HepG2 (cell line): ENCODE measurements around the gene SEC16A. TPM values are rescaled to one million over a fixed set of nuclear protein-coding genes. Genes with fewer than 3 reads are reported as not detected.

Experiments
- AHDC1 ChIP-seq: sonication (generic); formaldehyde crosslinking; IDR thresholded peaks from 2 replicates; pipeline ENCODE4 v1.5.1; 2020; ENCODE audit warnings: mild to moderate bottlenecking, missing genetic modification reagents, borderline replicate concordance
- ARID4A ChIP-seq: sonication (generic); formaldehyde crosslinking; IDR thresholded peaks from 2 replicates; pipeline ENCODE4 v1.5.0; 2020; ENCODE audit warnings: mild to moderate bottlenecking, missing genetic modification reagents, borderline replicate concordance
- FUBP1 ChIP-seq: sonication (generic); formaldehyde crosslinking; IDR thresholded peaks from 2 replicates; pipeline ENCODE4 v1.5.1; 2020; ENCODE audit warnings: missing genetic modification reagents, mild to moderate bottlenecking, borderline replicate concordance
- IKZF1 ChIP-seq: fragments of 450-650 bp; IDR thresholded peaks from 2 replicates; pipeline ENCODE4 v1.7.1; 2016
- NR2F2 ChIP-seq: IDR thresholded peaks from 2 replicates; pipeline ENCODE4 v1.6.1; 2012; ENCODE audit warnings: low read depth, inconsistent platforms, borderline replicate concordance
- PHF5A ChIP-seq: IDR thresholded peaks from one replicate; pipeline ENCODE4 v1.6.1; 2018; ENCODE audit warnings: low read depth, missing genetic modification reagents; ENCODE audit not compliant: unreplicated experiment
- SIN3B ChIP-seq: fragments of 150-350 bp; IDR thresholded peaks from 2 replicates; pipeline ENCODE4 v1.6.1; 2014; ENCODE audit warnings: low read length
- TFDP1 ChIP-seq: IDR thresholded peaks from 2 replicates; pipeline ENCODE4 v1.6.1; 2016; ENCODE audit warnings: missing compliant biosample characterization, missing genetic modification reagents, borderline replicate concordance
- ZBTB42 ChIP-seq: sonication (generic); formaldehyde crosslinking; IDR thresholded peaks from 2 replicates; pipeline ENCODE4 v1.5.0; 2020; ENCODE audit warnings: mild to moderate bottlenecking, missing genetic modification reagents
- ZBTB43 ChIP-seq: sonication (generic); formaldehyde crosslinking; conservative IDR thresholded peaks from 2 replicates; pipeline ENCODE4 v1.4.0; 2020; ENCODE audit warnings: missing genetic modification reagents
- ZNF432 ChIP-seq: sonication (generic); formaldehyde crosslinking; IDR thresholded peaks from 2 replicates; pipeline ENCODE4 v1.5.0; 2020; ENCODE audit warnings: missing genetic modification reagents, mild to moderate bottlenecking, borderline replicate concordance
- polyA plus RNA-seq, 8 experiments: library from polyadenylated mRNA; depleted of rRNA in 3 of 8; stranded (reverse) in 7 of 8; unstranded in 1 of 8; fragments of >200 nt; fragmentation: Illumina TruSeq in 4 of 8; extraction: Trizol in 4 of 8; gene quantifications; 2 replicates each; pipeline versions ENCODE4 v1.2.1 to v1.2.3, GENCODE V29; 2011 to 2016; ENCODE audit warnings: low read depth in 4 of 8, missing spikeins in 1 of 8, mixed read lengths in 1 of 8; ENCODE audit not compliant: insufficient read depth in 1 of 8
- total RNA-seq, 5 experiments: library from RNA; depleted of rRNA; stranded (reverse); fragments of >200 nt; fragmentation: Illumina TruSeq; extraction: Trizol; gene quantifications; 2 replicates each; pipeline ENCODE4 v1.2.3, GENCODE V29; 2016; ENCODE audit warnings: low read depth in 1 of 5

Gene SEC16A
- total and polyA plus RNA-seq, 2 of the 13 experiments (the other 11 are each of a cell fraction or from before 2014, with no cell fraction given), result 15.9 to 18.9 TPM

DNA sequence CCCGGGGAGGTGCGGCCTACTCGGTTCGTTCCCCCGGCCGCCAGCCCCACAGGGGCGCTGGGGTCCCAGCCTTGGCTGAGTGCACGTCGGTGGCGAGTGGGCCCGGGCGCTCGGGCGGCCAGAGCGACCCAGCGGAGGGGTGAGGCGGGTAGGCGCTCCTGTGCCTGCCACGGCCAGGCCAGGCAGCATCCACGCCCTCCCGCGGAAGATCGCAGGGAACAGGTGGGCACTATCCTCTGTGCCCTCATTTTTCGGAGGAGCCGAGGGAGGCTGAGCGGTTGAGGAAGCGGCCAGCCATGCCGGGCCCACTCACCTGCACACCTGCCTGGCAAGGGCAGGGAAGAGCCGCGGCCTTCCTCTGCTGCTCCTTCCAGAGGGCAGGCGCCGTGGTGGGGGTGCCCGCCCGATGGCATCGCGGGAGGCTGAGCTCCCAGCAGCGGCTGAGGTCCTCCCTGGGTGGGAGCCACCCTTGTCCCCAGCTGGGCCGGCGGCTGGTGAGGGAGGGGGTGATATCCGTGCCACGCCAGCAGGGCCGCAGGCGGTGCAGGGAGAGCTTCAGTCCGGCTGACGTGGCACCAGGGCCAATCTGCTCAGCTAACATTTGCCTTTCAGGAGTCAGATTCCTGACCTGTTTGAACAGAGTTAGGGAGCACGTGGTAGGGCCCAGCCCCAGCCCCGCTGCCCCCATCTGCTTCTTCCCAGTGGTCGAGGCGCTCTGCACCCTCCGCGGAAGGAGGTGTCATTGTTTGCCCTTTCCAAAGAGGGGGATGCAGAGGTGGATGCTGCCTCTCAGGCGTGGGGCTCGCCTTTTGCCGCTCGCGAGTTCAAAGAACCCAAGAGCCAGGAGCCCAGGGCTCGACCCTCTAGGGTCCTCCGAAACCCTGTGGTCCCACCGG, 1.6 kb upstream of the SEC16A start (continued):
- TF ChIP-seq ARID4A, result no peak; the same call in 1 of the 2 replicates
- TF ChIP-seq NR2F2, result no peak
- peak; percentile 61; the same call in 1 of the 2 replicates for TF ChIP-seq TFDP1
- TF ChIP-seq FUBP1, result no peak
- no peak for TF ChIP-seq SIN3B
- TF ChIP-seq AHDC1 (CRISPR knock-in tag), result no peak
- TF ChIP-seq PHF5A (CRISPR knock-in tag), result no peak
- TF ChIP-seq ZNF432 (CRISPR knock-in tag), result no peak
- 0 out of 2 replicates have a peak, but pooled peaks have one; percentile 54 for TF ChIP-seq ZBTB43 (CRISPR knock-in tag)
- no peak for TF ChIP-seq IKZF1
- no peak for TF ChIP-seq ZBTB42
